MM.1S (cell line): ENCODE data around the gene SLC8A1.

ENCODE experiments used
- DNase-seq: peaks from one replicate; pipeline ENCODE4 v3.0.0-alpha.2; 2015
- H2AFZ ChIP-seq: fragments of 300-600 bp; sonication (generic); 2 replicates; pipeline ENCODE4 v1.6.0; 2016; ENCODE audit warnings: antibody characterized with exemption, low read length
- H3F3A ChIP-seq: fragments of 300-600 bp; sonication (generic); 2 replicates; pipeline ENCODE4 v1.6.1; 2016; ENCODE audit warnings: mild to moderate bottlenecking, antibody characterized with exemption, low read length, moderate library complexity, mixed read lengths; ENCODE audit not compliant: insufficient read depth
- H3K27ac ChIP-seq: fragments of 300-600 bp; sonication (generic); 2 replicates; pipeline ENCODE4 v1.5.1; 2016; ENCODE audit warnings: mild to moderate bottlenecking, low read length
- H3K27me3 ChIP-seq: fragments of 300-600 bp; sonication (generic); replicated peaks from 2 replicates; pipeline ENCODE4 v1.6.0; 2016; ENCODE audit warnings: low read length; ENCODE audit not compliant: insufficient read depth
- H3K36me3 ChIP-seq: fragments of 300-600 bp; sonication (generic); replicated peaks from 2 replicates; pipeline ENCODE4 v1.6.1; 2016; ENCODE audit warnings: mild to moderate bottlenecking, low read length, mixed read lengths; ENCODE audit not compliant: insufficient read depth
- H3K4me1 ChIP-seq: fragments of 300-600 bp; sonication (generic); 2 replicates; pipeline ENCODE4 v1.6.1; 2016; ENCODE audit warnings: low read length, mixed read lengths
- H3K4me2 ChIP-seq: fragments of 300-600 bp; sonication (generic); 2 replicates; pipeline ENCODE4 v1.6.0; 2016; ENCODE audit warnings: low read depth, low read length
- H3K4me3 ChIP-seq: fragments of 300-600 bp; sonication (generic); 2 replicates; pipeline ENCODE4 v1.5.1; 2016; ENCODE audit warnings: low read length, mixed read lengths
- H3K79me2 ChIP-seq: fragments of 300-600 bp; sonication (generic); 2 replicates; pipeline ENCODE4 v1.6.1; 2016; ENCODE audit warnings: mixed run types, low read length, mixed read lengths
- H3K9ac ChIP-seq: fragments of 300-600 bp; sonication (generic); 2 replicates; pipeline ENCODE4 v1.6.1; 2016; ENCODE audit warnings: low read length, mixed read lengths
- H3K9me2 ChIP-seq: fragments of 300-600 bp; sonication (generic); replicated peaks from 2 replicates; pipeline ENCODE4 v1.6.1; 2016; ENCODE audit warnings: mild to moderate bottlenecking, low read length, mixed read lengths; ENCODE audit not compliant: insufficient read depth
- H3K9me3 ChIP-seq: fragments of 300-600 bp; sonication (generic); replicated peaks from 2 replicates; pipeline ENCODE4 v1.6.1; 2016; ENCODE audit warnings: mild to moderate bottlenecking, low read length, mixed read lengths; ENCODE audit not compliant: insufficient read depth
- H4K20me1 ChIP-seq: fragments of 300-600 bp; sonication (generic); 2 replicates; pipeline ENCODE4 v1.6.1; 2016; ENCODE audit warnings: mild to moderate bottlenecking, low read length, moderate library complexity, mixed read lengths; ENCODE audit not compliant: insufficient read depth
- EZH2 ChIP-seq: fragments of 300-600 bp; sonication (generic); optimal IDR thresholded peaks from 2 replicates; pipeline ENCODE3; 2017; ENCODE audit warnings: low read depth, mild to moderate bottlenecking, antibody characterized with exemption, low read length, mixed read lengths
- EZH2phosphoT487 ChIP-seq: fragments of 300-600 bp; sonication (generic); IDR thresholded peaks from 2 replicates; pipeline ENCODE4 v1.6.1; 2018; ENCODE audit warnings: antibody characterized with exemption, low read length
- TF ChIP-seq, protein P1 (sequence below): fragments of 300-600 bp; sonication (generic); IDR thresholded peaks from 2 replicates; pipeline ENCODE4 v1.5.1; 2016; ENCODE audit warnings: antibody characterized with exemption, low read length, mixed read lengths

Gene SLC8A1

DNA sequence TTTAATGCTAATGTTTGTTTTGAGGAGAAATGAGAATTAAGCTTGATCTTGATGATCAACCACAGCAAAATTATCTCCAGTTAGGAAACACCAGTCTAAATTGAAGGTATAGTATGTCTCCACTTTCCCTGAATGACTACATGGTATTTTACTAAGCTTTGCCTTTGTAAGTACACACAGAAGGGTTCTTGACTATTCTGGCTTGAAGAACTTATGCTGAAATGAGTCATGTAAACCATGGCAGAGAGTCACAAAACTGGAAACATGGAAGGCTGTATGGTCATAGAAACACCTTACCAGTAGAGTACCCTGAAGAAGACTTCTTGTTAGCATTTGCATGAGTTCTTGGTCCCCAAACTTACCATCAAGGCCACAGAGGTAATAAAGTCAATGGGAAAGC lies 250.5 kb downstream of the SLC8A1 start:
- Histone ChIP-seq H3F3A (no peaks in the 10 kb centered on the region), H3K27me3 (no peaks in the 10 kb centered on the region), H3K9me3 (no peaks in the 10 kb centered on the region), H3K9me2 (no peaks in the 10 kb centered on the region), H4K20me1 (no peaks in the 10 kb centered on the region), H2AFZ (no peak overlapping the region), H3K4me2 (no peak overlapping the region), H3K79me2 (no peaks in the 10 kb centered on the region), H3K4me3 (no peak overlapping the region), H3K9ac (no peak overlapping the region), H3K27ac (no peak overlapping the region), H3K36me3 (no peaks in the 10 kb centered on the region), H3K4me1 (no peaks in the 10 kb centered on the region)
- no peak for DNase-seq
- TF ChIP-seq EZH2, result no peak
- TF ChIP-seq, protein P1, sequence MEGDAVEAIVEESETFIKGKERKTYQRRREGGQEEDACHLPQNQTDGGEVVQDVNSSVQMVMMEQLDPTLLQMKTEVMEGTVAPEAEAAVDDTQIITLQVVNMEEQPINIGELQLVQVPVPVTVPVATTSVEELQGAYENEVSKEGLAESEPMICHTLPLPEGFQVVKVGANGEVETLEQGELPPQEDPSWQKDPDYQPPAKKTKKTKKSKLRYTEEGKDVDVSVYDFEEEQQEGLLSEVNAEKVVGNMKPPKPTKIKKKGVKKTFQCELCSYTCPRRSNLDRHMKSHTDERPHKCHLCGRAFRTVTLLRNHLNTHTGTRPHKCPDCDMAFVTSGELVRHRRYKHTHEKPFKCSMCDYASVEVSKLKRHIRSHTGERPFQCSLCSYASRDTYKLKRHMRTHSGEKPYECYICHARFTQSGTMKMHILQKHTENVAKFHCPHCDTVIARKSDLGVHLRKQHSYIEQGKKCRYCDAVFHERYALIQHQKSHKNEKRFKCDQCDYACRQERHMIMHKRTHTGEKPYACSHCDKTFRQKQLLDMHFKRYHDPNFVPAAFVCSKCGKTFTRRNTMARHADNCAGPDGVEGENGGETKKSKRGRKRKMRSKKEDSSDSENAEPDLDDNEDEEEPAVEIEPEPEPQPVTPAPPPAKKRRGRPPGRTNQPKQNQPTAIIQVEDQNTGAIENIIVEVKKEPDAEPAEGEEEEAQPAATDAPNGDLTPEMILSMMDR, result no peak
- no peak for TF ChIP-seq EZH2phosphoT487

DNA sequence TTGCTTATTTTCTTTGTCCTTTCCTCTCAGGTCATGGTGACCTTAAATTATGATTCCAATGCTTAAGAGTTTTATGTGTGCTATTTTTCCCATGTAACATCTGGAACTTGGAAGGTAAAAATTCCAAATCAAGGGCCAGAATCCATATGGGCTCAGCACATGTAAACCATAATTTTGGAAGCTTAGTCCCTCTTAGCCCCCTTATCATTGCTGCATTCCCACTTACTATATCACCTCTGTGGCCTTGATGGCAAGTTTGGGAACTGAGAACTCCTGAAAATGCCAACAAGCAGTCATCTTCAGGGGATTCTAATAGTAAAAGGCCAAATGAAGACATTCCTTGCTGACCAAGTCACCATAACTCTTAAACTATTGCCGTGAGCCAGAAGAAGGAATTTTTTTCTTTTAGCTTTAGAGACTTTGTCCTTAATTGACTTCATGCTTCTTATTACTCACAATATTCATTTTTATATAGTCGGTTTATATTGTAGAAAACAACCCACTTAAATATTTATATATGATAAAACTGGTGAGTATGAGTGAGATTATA lies 251.4 kb downstream of the SLC8A1 start:
- Histone ChIP-seq H3K36me3 (no peaks in the 10 kb centered on the region), H3K4me1 (no peaks in the 10 kb centered on the region), H2AFZ (no peak overlapping the region), H3K79me2 (no peaks in the 10 kb centered on the region), H3K9me3 (no peaks in the 10 kb centered on the region), H3K9me2 (no peaks in the 10 kb centered on the region), H3K9ac (no peak overlapping the region), H3K27ac (no peak overlapping the region), H4K20me1 (no peaks in the 10 kb centered on the region), H3K27me3 (no peaks in the 10 kb centered on the region), H3K4me3 (no peak overlapping the region), H3F3A (no peaks in the 10 kb centered on the region), H3K4me2 (no peak overlapping the region)
- no peak for DNase-seq
- TF ChIP-seq EZH2phosphoT487 (no peak), EZH2 (no peak)
- TF ChIP-seq, protein P1, result no peak

DNA sequence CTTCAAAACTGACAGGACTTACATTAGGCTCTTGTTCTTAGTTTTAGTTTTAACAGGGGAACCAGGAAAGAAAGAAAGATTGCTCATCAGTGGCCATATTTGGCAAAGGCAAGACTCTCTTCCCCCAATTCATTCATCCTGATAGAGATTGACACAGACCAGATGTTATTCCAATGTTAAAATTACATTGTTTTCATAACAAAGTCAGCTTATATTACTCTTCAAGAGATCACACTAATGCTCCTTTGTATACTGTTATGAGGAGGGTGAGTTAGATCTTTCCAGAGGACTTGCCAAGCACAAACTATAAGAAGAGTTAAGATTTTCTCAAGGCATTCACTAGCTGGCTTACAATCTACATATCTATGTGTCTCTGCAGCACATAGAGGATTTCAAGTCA lies 252.1 kb downstream of the SLC8A1 start:
- H3K27me3 ChIP-seq, result no peaks in the 10 kb centered on the region
- no peaks in the 10 kb centered on the region for H3K36me3 ChIP-seq
- no peak overlapping the region for H2AFZ ChIP-seq
- H3F3A ChIP-seq, result no peaks in the 10 kb centered on the region
- no peak overlapping the region for H3K4me2 ChIP-seq
- H3K4me1 ChIP-seq, result no peaks in the 10 kb centered on the region
- H3K9me3 ChIP-seq, result no peaks in the 10 kb centered on the region
- H3K79me2 ChIP-seq, result no peaks in the 10 kb centered on the region
- no peak overlapping the region for H3K4me3 ChIP-seq
- no peaks in the 10 kb centered on the region for H4K20me1 ChIP-seq
- H3K9me2 ChIP-seq, result no peaks in the 10 kb centered on the region
- no peak for TF ChIP-seq EZH2phosphoT487
- TF ChIP-seq, protein P1, result no peak
- no peak for TF ChIP-seq EZH2
- no peak overlapping the region for H3K27ac ChIP-seq
- DNase-seq, result no peak
- no peak overlapping the region for H3K9ac ChIP-seq
